ENCODE results near the gene FAM210A. TPM values are rescaled to one million over a fixed set of nuclear protein-coding genes. Genes with fewer than 3 reads are reported as not detected.

FAM210A gene
- polyA plus RNA-seq, 1 donor (not counting 4 experiments of a cell fraction or from before 2014, with no cell fraction given) = 31.7 TPM

GRCh38 chr18:13641551-13642439 lies 84.6 kb downstream of the FAM210A start:
- Histone ChIP-seq H3K4me2 (ENCODE audit: control insufficient read depth, extremely low read depth, insufficient read depth, low read depth, low read length) (peak overlapping the region; percentile 27), H3K79me2 (ENCODE audit: control insufficient read depth, insufficient read depth, low read length) (no peaks in the 10 kb centered on the region), H3K9me3 (ENCODE audit: control insufficient read depth, low read depth, low read length) (no peaks in the 10 kb centered on the region), H3K9ac (ENCODE audit: control insufficient read depth, extremely low read depth, insufficient read depth, low read length) (no peak overlapping the region), H3K4me3 (ENCODE audit: control insufficient read depth in 2 of 3, extremely low read depth in 1 of 3, insufficient read depth in 2 of 3, low read depth in 1 of 3, low read length in 3 of 3) (peak overlapping the region in 1 of 3 experiments; percentile 38), H3K36me3 (ENCODE audit: control insufficient read depth in 2 of 2, extremely low read depth in 1 of 2, insufficient read depth in 2 of 2, low read length in 2 of 2) (no peaks in the 10 kb centered on the region), H3K27me3 (ENCODE audit: control insufficient read depth, extremely low read depth, insufficient read depth, low read length) (peaks cover 20% of the 10 kb centered on the region), H3K27ac (ENCODE audit: control insufficient read depth, insufficient read depth, low read length) (no peak overlapping the region), H3K9me1 (ENCODE audit: control insufficient read depth, extremely low read depth, insufficient read depth, low read length) (no peaks in the 10 kb centered on the region), H4K20me1 (ENCODE audit: control insufficient read depth, extremely low read depth, insufficient read depth, low read length) (no peaks in the 10 kb centered on the region), H2AFZ (ENCODE audit: control insufficient read depth, low read length) (peak overlapping the region; percentile 43), H3K4me1 (ENCODE audit: control insufficient read depth, extremely low read depth, insufficient read depth, low read length) (peaks cover 2% of the 10 kb centered on the region)
- DNase-seq (ENCODE audit: low read depth, low spot score) (no peak), FAIRE-seq (no peak)
- dilution Hi-C loops (cut with MboI; ENCODE audit: extremely low pct_ligation_motif_present, low sequenced_read_pairs) = loop anchor here (25.0 kb wide), 1 partner anchor 429 kb away; the partner anchor contains the start of gene LDLRAD4
- TF ChIP-seq EZH2 (IDR thresholded peaks at IDR 0.05; ENCODE audit: low read length) (peak; percentile 67), CTCF (optimal IDR thresholded peaks at IDR 0.05 in 1 of 3, IDR thresholded peaks at IDR 0.05 in 1 of 3, conservative IDR thresholded peaks at IDR 0.05 in 1 of 3; ENCODE audit: extremely low read depth in 1 of 3, insufficient read depth in 2 of 3, low read length in 3 of 3) (no peak)

GRCh38 chr18:13640266-13640860 lies 86.0 kb downstream of the FAM210A start:
- H3K27me3 ChIP-seq (ENCODE audit: control insufficient read depth, extremely low read depth, insufficient read depth, low read length) = peaks cover 22% of the 10 kb centered on the region
- no peak for DNase-seq (ENCODE audit: low read depth, low spot score)

More at GRCh38 chr18:13640266-13640860, 86.0 kb downstream of the FAM210A start:
- no peaks in the 10 kb centered on the region for H4K20me1 ChIP-seq (ENCODE audit: control insufficient read depth, extremely low read depth, insufficient read depth, low read length)
- no peaks in the 10 kb centered on the region for H3K79me2 ChIP-seq (ENCODE audit: control insufficient read depth, insufficient read depth, low read length)
- H3K4me1 ChIP-seq (ENCODE audit: control insufficient read depth, extremely low read depth, insufficient read depth, low read length) = peaks cover 2% of the 10 kb centered on the region
- H3K4me2 ChIP-seq (ENCODE audit: control insufficient read depth, extremely low read depth, insufficient read depth, low read depth, low read length) = no peak overlapping the region
- H3K9me1 ChIP-seq (ENCODE audit: control insufficient read depth, extremely low read depth, insufficient read depth, low read length) = no peaks in the 10 kb centered on the region
- no peak overlapping the region for H3K9ac ChIP-seq (ENCODE audit: control insufficient read depth, extremely low read depth, insufficient read depth, low read length)
- no peak for FAIRE-seq
- H3K9me3 ChIP-seq (ENCODE audit: control insufficient read depth, low read depth, low read length) = no peaks in the 10 kb centered on the region
- H2AFZ ChIP-seq (ENCODE audit: control insufficient read depth, low read length) = no peak overlapping the region
- no peak overlapping the region for H3K27ac ChIP-seq (ENCODE audit: control insufficient read depth, insufficient read depth, low read length)
- no peaks in the 10 kb centered on the region for H3K36me3 ChIP-seq (ENCODE audit: control insufficient read depth in 2 of 2, extremely low read depth in 1 of 2, insufficient read depth in 2 of 2, low read length in 2 of 2)
- TF ChIP-seq CTCF (optimal IDR thresholded peaks at IDR 0.05 in 1 of 3, IDR thresholded peaks at IDR 0.05 in 1 of 3, conservative IDR thresholded peaks at IDR 0.05 in 1 of 3; ENCODE audit: extremely low read depth in 1 of 3, insufficient read depth in 2 of 3, low read length in 3 of 3) = no peak
- TF ChIP-seq EZH2 (IDR thresholded peaks at IDR 0.05; ENCODE audit: low read length) = no peak
- dilution Hi-C loops (cut with MboI; ENCODE audit: extremely low pct_ligation_motif_present, low sequenced_read_pairs) = loop anchor here (25.0 kb wide), 1 partner anchor 428 kb away; the partner anchor contains the start of gene LDLRAD4
- no peak overlapping the region for H3K4me3 ChIP-seq (ENCODE audit: control insufficient read depth in 2 of 3, extremely low read depth in 1 of 3, insufficient read depth in 2 of 3, low read depth in 1 of 3, low read length in 3 of 3)

Data from keratinocyte (primary cell).